Fibroblast of peridontal ligament (primary cell): ENCODE measurements around the gene PDZD4.
"Not testable (repeated sequence)": the region's sequence is repeated elsewhere in the genome, so short reads cannot be mapped to it uniquely, and the experiment has no call there.

Experiments
- DNase-seq: peaks from one replicate; pipeline ENCODE4 v3.0.0-alpha.2; 2010; ENCODE audit errors: extremely low read depth

Gene PDZD4

DNA sequence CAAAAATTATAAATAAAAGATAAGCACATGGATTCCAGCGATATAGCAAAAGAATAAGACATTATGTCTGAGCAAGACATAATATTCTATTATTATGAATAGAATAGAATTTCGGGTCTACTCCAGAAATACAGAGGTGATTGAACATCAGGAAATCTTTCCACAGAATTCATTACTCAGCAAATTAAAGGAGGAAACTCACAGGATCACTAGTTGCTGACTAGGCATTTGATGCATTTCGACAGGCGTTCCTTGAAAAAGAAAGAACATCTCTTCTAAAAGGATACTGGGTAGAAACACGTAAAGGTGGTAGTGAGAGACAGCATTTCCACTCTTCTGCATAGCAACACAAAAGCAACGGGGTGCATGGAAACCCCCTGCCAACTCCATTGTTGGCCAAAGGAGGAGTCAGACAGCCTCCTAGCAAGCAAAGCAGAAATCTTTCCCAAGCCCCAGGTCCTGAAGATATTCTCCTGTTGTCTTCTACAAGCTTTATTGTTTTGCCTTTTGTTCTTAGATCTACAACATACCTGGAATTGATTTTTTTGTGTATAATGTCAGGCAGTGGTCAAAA lies 14.3 kb upstream of the PDZD4 start:
- no peak for DNase-seq

DNA sequence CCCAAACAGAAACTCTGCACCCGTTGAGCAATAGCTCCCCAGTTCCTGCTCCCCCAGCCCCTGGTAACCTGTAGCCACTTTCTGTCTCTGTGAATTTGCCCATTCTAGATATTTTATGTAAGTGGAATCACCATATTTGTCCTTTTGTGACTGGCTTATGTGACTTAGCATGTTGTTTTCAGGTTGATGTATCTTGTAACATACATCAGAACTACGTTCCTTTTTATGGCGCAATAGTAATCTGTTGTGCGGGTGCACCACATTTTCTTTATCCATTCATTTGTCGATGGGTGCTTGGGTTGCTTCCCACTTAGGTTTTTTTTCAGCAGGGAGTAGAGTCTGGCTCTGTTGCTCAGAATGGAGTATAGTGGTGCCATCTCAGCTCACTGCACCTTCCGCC lies 6.6 kb upstream of the PDZD4 start:
- DNase-seq = no peak

- DNase-seq = no peak
Observed at GRCh38 chrX:153832728-153833127, 2.4 kb upstream of the PDZD4 start.

DNA sequence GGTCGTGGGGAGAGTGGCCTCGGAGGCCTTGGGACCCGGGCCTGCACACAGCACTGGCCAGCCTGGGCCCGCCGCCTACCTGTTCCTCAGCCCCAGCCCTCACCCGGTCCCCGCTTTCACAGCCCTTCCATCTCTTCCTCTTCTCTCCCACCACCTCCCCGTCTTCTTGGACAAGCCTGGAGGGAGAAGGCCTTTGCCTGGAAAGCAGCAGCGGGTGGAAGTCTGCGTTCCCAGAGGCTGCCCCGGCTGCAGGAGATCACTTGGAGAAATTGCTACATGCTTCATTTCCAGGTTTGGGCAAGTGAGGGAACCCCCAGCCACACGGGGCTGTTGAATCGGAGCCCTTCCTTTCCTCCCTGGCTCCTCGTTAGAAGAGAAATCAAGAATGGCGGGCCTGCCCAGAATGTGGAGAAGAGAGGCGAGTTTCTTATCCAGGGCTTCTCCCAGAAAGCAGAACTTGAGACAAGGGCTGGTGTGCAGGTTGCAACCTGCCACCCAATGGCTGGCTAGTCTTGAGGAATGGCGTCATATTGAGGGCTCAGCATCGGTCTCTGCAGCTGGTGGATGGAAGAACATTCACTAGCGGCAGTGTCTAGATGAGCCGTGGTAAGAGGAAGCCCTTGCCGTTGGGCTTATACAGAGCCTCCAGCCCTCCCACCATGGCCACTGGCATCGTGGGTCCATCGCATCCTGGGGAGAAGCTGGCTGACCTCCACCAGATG lies 1.2 kb upstream of the PDZD4 start:
- DNase-seq = no peak

GRCh38 chrX:153830640-153831428 lies 490 bp upstream of the PDZD4 start:
- no peak for DNase-seq

DNA sequence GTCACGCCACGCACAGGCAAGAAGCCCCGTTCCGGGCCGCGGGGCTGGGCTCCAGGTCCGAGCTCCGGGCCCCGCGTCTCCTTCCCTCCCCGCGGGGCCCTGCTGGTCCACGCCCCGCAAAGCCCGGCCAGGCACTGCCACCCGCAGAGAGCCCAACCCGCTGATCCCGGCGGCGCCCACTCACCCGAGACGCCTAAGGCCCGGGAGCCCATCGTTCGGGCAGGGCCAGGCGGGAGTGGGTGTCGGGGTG lies 870 bp downstream of the PDZD4 start:
- no peak for DNase-seq

DNA sequence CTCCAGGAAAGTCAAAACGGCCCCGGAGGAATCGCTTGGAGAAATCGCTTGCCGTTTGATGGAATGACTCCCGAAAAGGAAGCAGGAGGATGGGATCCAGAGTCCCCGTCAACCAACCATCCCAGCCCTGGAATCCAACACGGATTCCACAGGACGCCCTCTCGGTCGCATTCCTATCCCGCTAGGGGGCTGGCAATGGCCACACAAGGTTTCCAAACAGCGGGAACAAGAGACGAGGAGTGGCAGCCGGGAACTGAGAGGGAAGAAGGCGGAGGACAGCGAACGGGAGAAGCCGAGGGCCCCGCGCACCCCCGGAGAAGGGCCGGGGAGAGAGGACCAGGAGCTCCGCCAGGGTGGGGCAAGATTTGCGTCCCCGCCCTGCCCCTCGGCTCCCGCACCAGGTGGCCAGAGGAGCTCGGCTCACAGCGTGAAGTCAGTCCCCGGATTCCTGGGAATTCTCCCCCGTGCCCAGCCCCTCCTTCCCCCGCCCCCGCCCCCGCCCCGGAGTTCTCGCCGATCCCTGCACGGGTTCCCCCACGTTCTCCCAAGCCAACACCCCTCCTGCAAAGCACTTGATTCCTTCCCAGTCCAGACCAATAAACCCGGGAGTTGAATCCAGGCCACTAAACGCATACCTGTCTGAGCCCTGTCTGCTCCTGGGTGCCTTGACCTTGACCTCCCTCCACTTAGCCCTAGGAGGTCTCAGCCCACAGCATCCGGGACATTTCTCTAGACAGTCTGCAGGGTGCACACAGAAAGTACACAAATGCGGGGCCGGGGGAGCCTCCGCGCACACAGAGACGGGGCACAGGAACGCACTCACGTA lies 1.4 kb downstream of the PDZD4 start:
- DNase-seq = no peak

GRCh38 chrX:153828308-153828707 lies 2.0 kb downstream of the PDZD4 start:
- peak; percentile 5 for DNase-seq

GRCh38 chrX:153827903-153828302 lies 2.4 kb downstream of the PDZD4 start:
- no peak for DNase-seq

- no peak for DNase-seq
Observed at GRCh38 chrX:153827016-153827415, 3.3 kb downstream of the PDZD4 start.

DNA sequence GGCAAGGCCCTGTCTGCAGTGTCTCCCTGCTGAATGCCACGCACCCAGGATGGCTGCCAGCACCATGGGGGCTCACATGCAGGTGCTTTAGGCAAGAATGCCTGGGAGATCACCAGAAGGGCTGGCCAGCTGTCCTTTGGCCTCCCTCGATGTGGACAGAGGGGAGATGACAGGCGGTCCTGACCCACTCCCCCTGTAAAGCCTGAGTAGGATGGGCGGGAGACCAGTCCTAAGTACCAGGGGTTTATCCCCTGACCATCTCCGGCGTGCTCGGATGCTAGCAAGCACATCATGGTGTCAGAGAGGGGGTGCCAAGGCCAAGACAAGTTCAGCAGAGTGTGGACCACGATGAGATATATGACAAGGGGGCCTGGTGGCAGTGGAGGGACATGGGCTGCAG lies 5.3 kb downstream of the PDZD4 start:
- DNase-seq = no peak

- DNase-seq = no peak
Observed at GRCh38 chrX:153824348-153824747, 6.0 kb downstream of the PDZD4 start.

- no peak for DNase-seq
Observed at GRCh38 chrX:153821066-153821465, 9.3 kb downstream of the PDZD4 start.

- DNase-seq = no peak
Observed at GRCh38 chrX:153820601-153821000, 9.7 kb downstream of the PDZD4 start.

DNA sequence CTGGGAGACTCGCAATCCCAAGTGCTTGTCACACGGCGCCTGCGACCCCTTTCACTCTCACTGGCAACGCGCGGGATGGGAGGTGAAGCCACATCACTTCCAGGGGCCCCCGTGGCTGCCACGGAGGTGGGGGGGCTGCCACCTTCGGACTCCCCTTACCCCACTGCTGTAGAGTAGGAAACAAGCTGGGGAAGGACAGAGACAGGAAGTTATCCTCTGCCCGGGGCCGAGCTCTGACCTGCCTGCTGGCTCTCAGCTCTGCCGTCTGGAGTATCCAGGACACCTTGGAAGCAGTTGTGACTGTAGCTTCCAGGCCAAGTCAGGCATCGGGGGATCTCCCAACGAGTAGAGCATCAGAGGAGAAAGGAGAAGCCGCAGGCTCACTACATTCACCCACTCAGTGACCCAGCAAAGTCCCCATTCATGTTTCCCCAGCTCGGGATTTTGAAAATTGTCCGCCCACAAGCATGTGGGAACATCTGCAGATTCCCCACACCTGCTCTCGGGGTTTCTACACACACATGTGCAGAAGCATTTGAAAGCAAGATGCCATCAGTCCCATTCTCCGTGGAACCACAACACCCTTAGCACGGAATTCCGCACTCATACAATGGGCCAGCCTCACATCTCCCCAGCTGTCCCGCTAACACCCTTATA lies 10.8 kb downstream of the PDZD4 start:
- DNase-seq = no peak

DNA sequence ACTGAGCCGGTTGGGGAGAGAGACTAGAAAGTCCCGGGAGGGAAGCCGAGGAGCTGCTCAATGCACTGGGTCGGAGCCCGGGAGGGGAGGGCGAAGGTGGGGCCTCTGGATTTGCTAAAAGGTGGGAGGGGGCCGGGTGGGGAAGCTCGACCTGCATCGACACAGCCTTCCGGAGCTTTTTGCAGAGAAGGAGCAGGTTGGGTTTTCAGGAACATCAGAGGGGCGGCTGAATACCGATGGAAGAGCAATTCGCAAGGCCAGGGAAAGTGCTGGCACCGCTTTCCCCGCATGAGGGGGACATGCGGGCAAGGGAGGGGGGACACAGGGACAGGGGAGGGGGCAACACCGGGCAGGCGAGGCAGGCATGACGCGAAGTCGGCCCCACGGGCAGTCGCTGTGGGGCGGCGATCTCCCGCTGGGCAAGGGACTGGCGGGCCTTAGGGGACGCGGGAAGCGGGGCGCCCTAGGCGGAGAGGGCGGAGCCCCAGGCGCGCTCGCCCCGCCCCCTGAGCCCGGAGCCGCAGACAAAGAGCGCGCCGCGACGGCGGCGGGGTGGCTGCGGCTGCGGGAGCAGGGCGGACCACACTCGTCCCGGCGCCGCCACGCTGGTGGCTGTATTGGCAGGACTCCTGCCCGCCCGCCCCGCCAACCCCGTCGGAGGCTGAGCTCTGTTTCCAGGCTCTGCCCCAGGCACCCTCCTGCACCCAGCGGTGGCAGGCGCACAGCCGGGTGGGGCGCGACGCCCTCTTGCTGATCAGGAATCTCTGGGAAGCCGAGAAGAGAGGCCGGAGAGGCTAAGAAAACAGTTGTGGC lies 11.6 kb downstream of the PDZD4 start:
- DNase-seq = no peak

GRCh38 chrX:153818064-153818463 lies 12.3 kb downstream of the PDZD4 start:
- DNase-seq = not testable (repeated sequence)

DNA sequence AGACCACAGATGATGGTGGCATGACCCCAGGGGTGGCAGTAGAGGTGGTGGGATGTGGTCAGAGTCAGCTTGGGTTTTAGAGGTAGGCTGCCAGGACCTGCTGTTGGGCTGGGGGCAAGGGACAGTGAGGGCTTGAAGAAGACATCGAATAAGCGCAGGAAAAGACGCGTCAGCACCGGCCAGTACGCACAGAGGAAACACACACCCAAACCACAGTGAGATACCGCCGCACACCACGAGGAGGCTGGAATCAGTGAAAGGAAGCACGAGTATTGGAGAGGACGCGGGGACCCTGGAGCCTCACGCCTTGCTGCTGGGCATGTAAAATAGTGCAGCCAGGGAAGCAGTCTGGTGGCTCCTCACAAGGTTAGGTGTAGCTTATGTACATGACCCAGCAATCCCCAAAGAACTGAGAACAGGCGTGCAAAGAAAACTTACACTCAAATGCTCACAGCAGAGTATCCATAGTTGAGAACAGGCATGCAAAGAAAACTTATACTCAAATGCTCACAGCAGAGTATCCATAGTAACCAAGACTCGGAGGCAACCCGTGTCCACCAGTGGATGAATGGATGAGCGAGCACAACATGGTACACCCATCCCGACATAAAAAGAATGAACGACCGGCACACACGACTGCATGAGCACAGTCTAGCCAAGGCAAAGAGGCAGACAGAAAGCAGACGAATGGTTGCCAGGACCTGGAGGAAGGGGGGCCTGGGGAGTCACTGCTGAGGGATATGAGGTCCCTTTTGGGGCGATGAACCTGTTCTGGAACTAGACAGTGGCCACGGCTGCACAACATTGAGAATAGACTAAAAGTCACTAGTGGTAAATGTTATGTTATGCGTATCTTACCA lies 13.3 kb downstream of the PDZD4 start:
- no peak for DNase-seq

DNA sequence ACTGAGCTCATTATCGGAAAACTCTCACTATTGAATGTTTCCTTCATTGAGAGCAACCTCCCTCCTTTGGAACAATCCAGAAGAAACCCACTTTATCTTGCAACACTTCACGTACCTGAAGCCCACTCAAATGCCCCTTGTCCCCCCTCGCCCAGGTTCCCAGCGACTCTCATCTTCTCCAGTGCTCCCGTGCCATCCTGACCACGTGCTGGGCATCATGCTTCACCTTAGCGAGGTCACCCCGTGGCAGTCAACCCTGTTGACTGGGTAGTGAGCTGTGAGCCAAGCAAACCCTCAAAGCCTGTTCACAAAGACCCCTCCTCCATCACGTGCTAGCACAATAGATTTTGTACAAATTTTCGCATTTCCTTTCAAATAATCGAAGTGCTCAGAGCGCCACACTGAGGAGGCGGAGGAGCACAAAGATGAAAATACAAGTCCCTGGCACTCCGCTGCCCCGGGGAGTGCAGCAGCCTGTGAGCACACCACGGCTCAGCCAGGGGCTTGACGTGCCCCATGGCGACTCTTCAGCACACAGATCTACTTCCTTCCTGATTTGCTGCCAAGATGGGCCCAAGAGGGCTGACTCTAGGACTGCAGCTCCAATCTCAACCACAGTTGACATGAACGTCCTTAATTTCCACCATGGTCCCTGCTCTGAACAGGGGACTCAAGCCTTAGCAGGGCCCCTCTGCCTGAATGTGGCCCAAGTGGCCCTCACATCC lies 15.6 kb downstream of the PDZD4 start:
- no peak for DNase-seq
